ENCODE results near the gene PCDHGA10. TPM values are rescaled to one million over a fixed set of nuclear protein-coding genes. Genes with fewer than 3 reads are reported as not detected.

PCDHGA10 gene
- total and polyA plus RNA-seq, 8 donors: 3.9 to 5.5 (median 4.7) TPM

- Histone ChIP-seq H3K9me3 (peaks cover 5 to 64% of the 10 kb centered on the region in 2 donors), H3K4me3 (no peak overlapping the region), H3K36me3 (no peaks in the 10 kb centered on the region), H3K27me3 (no peaks in the 10 kb centered on the region), H3K4me1 (no peaks in the 10 kb centered on the region), H3K27ac (no peak overlapping the region)
- no peak for TF ChIP-seq CTCF (IDR thresholded peaks at IDR 0.05)
- intact Hi-C loops (cut with DNase I): no loop called here
- DNase-seq: no peak
- no peak for ATAC-seq
Measured at GRCh38 chr5:141439411-141440141, 26.8 kb downstream of the PCDHGA10 start.

- no peak overlapping the region for H3K27ac ChIP-seq
- H3K27me3 ChIP-seq: no peaks in the 10 kb centered on the region
- no peak overlapping the region for H3K4me3 ChIP-seq
- intact Hi-C loops (cut with DNase I): no loop called here
- ATAC-seq: no peak
- no peak for DNase-seq
- H3K4me1 ChIP-seq: no peaks in the 10 kb centered on the region
- H3K9me3 ChIP-seq: peaks cover 5 to 61% of the 10 kb centered on the region in 2 donors
- no peak for TF ChIP-seq CTCF (IDR thresholded peaks at IDR 0.05)
- H3K36me3 ChIP-seq: no peaks in the 10 kb centered on the region
Measured at GRCh38 chr5:141440341-141440740, 27.6 kb downstream of the PCDHGA10 start.

- no peak for TF ChIP-seq CTCF (IDR thresholded peaks at IDR 0.05)
- H3K9me3 ChIP-seq: peaks cover 5 to 48% of the 10 kb centered on the region in 2 donors
- H3K36me3 ChIP-seq: no peaks in the 10 kb centered on the region
- ATAC-seq (no peak), DNase-seq (no peak)
- no peaks in the 10 kb centered on the region for H3K4me1 ChIP-seq
- no peaks in the 10 kb centered on the region for H3K27me3 ChIP-seq
- H3K27ac ChIP-seq: no peak overlapping the region
- intact Hi-C loops (cut with DNase I): no loop called here
- H3K4me3 ChIP-seq: no peak overlapping the region
Measured at GRCh38 chr5:141441571-141442170, 28.9 kb downstream of the PCDHGA10 start.

GRCh38 chr5:141465351-141465750, 52.6 kb downstream of the PCDHGA10 start:
- intact Hi-C loops (cut with DNase I): no loop called here
- TF ChIP-seq CTCF (IDR thresholded peaks at IDR 0.05): no peak
- DNase-seq: no peak
- H3K36me3 ChIP-seq: no peaks in the 10 kb centered on the region
- no peak for ATAC-seq
- no peaks in the 10 kb centered on the region for H3K4me1 ChIP-seq
- H3K4me3 ChIP-seq: no peak overlapping the region
- no peaks in the 10 kb centered on the region for H3K27me3 ChIP-seq
- H3K27ac ChIP-seq: no peak overlapping the region
- no peaks in the 10 kb centered on the region for H3K9me3 ChIP-seq

Other genes with a start within 250 kb of the PCDHGA10 start
Only the 30 nearest of the 37 such genes appear.
- 1 to 10 TPM; 1.5 to 2.0 TPM for gene PCDHB10, start 220.6 kb upstream of the PCDHGA10 start, total RNA-seq
- 1 to 10 TPM; 5.8 to 6.9 (median 6.2) TPM for gene PCDHB10, start 220.6 kb upstream of the PCDHGA10 start, polyA plus RNA-seq (ENCODE audit: insufficient read length in 6 of 6)
- gene PCDHB11, start 213.4 kb upstream of the PCDHGA10 start, total RNA-seq: 1 to 10 TPM; 2.6 to 3.4 TPM
- gene PCDHB11, start 213.4 kb upstream of the PCDHGA10 start, polyA plus RNA-seq (ENCODE audit: insufficient read length in 6 of 6): 1 to 10 TPM; 2.4 to 3.8 (median 3.5) TPM
- 1 to 10 TPM; 2.3 to 2.6 TPM for gene PCDHB12, start 204.3 kb upstream of the PCDHGA10 start, total RNA-seq
- 1 to 10 TPM; 4.6 to 7.6 (median 6.2) TPM for gene PCDHB12, start 204.3 kb upstream of the PCDHGA10 start, polyA plus RNA-seq (ENCODE audit: insufficient read length in 6 of 6)
- gene PCDHB13, start 199.1 kb upstream of the PCDHGA10 start, total RNA-seq: 1 to 10 TPM; 1.8 to 2.1 TPM
- 1 to 10 TPM; 5.0 to 6.9 (median 5.9) TPM for gene PCDHB13, start 199.1 kb upstream of the PCDHGA10 start, polyA plus RNA-seq (ENCODE audit: insufficient read length in 6 of 6)
- 1 to 10 TPM; 2.6 to 3.0 TPM for gene PCDHB14, start 189.6 kb upstream of the PCDHGA10 start, total RNA-seq
- 10 to 100 TPM in 3 of 6 donors, 1 to 10 TPM in 3; 8.4 to 11.1 (median 10.1) TPM for gene PCDHB14, start 189.6 kb upstream of the PCDHGA10 start, polyA plus RNA-seq (ENCODE audit: insufficient read length in 6 of 6)
- 1 to 10 TPM; 2.8 to 5.0 TPM for gene PCDHB15, start 167.6 kb upstream of the PCDHGA10 start, total RNA-seq
- gene PCDHB15, start 167.6 kb upstream of the PCDHGA10 start, polyA plus RNA-seq (ENCODE audit: insufficient read length in 6 of 6): 10 to 100 TPM in 3 of 6 donors, 1 to 10 TPM in 3; 8.7 to 14.4 (median 11.1) TPM
- under 1 TPM in 1 of 2 donors, not detected in 1; 0.76 TPM for gene SLC25A2, start 108.9 kb upstream of the PCDHGA10 start, total RNA-seq
- gene SLC25A2, start 108.9 kb upstream of the PCDHGA10 start, polyA plus RNA-seq (ENCODE audit: insufficient read length in 6 of 6): under 1 TPM in 4 of 6 donors, not detected in 2; 0.14 to 0.34 (median 0.21) TPM
- gene TAF7, start 92.2 kb upstream of the PCDHGA10 start, total RNA-seq: 10 to 100 TPM; 53.2 to 53.5 TPM
- 100 to 1,000 TPM; 123 to 142 (median 134) TPM for gene TAF7, start 92.2 kb upstream of the PCDHGA10 start, polyA plus RNA-seq (ENCODE audit: insufficient read length in 6 of 6)
- under 1 TPM; 0.38 to 0.42 TPM for gene PCDHGA1, start 82.5 kb upstream of the PCDHGA10 start, total RNA-seq
- 1 to 10 TPM in 1 of 6 donors, under 1 TPM in 5; 0.39 to 1.1 (median 0.81) TPM for gene PCDHGA1, start 82.5 kb upstream of the PCDHGA10 start, polyA plus RNA-seq (ENCODE audit: insufficient read length in 6 of 6)
- gene PCDHGA2, start 74.2 kb upstream of the PCDHGA10 start, total RNA-seq: 1 to 10 TPM; 2.0 to 3.6 TPM
- 1 to 10 TPM; 4.6 to 7.1 (median 5.7) TPM for gene PCDHGA2, start 74.2 kb upstream of the PCDHGA10 start, polyA plus RNA-seq (ENCODE audit: insufficient read length in 6 of 6)
- gene PCDHGA3, start 69.2 kb upstream of the PCDHGA10 start, total RNA-seq: 1 to 10 TPM; 1.4 to 1.8 TPM
- gene PCDHGA3, start 69.2 kb upstream of the PCDHGA10 start, polyA plus RNA-seq (ENCODE audit: insufficient read length in 6 of 6): 1 to 10 TPM; 1.6 to 4.4 (median 3.4) TPM
- gene PCDHGB1, start 62.9 kb upstream of the PCDHGA10 start, total RNA-seq: 1 to 10 TPM; 1.7 to 2.1 TPM
- gene PCDHGB1, start 62.9 kb upstream of the PCDHGA10 start, polyA plus RNA-seq (ENCODE audit: insufficient read length in 6 of 6): 1 to 10 TPM; 1.4 to 2.3 (median 1.7) TPM
- 1 to 10 TPM; 2.2 to 2.6 TPM for gene PCDHGA4, start 58.0 kb upstream of the PCDHGA10 start, total RNA-seq
- gene PCDHGA4, start 58.0 kb upstream of the PCDHGA10 start, polyA plus RNA-seq (ENCODE audit: insufficient read length in 6 of 6): 1 to 10 TPM; 2.1 to 3.4 (median 2.9) TPM
- gene PCDHGB2, start 53.0 kb upstream of the PCDHGA10 start, total RNA-seq: 1 to 10 TPM; 2.3 to 2.6 TPM
- gene PCDHGB2, start 53.0 kb upstream of the PCDHGA10 start, polyA plus RNA-seq (ENCODE audit: insufficient read length in 6 of 6): 1 to 10 TPM; 4.4 to 5.4 (median 4.7) TPM
- 1 to 10 TPM; 1.3 to 2.0 TPM for gene PCDHGA5, start 48.8 kb upstream of the PCDHGA10 start, total RNA-seq
- 1 to 10 TPM; 3.2 to 5.0 (median 4.1) TPM for gene PCDHGA5, start 48.8 kb upstream of the PCDHGA10 start, polyA plus RNA-seq (ENCODE audit: insufficient read length in 6 of 6)
- gene PCDHGB3, start 42.7 kb upstream of the PCDHGA10 start, total RNA-seq: 1 to 10 TPM; 1.5 to 2.4 TPM
- gene PCDHGB3, start 42.7 kb upstream of the PCDHGA10 start, polyA plus RNA-seq (ENCODE audit: insufficient read length in 6 of 6): 1 to 10 TPM; 2.6 to 3.4 (median 2.7) TPM
- gene PCDHGA6, start 39.1 kb upstream of the PCDHGA10 start, total RNA-seq: 1 to 10 TPM; 2.9 TPM
- gene PCDHGA6, start 39.1 kb upstream of the PCDHGA10 start, polyA plus RNA-seq (ENCODE audit: insufficient read length in 6 of 6): 1 to 10 TPM; 4.8 to 6.5 (median 5.8) TPM
- gene PCDHGA7, start 30.2 kb upstream of the PCDHGA10 start, total RNA-seq: 1 to 10 TPM; 1.7 TPM
- gene PCDHGA7, start 30.2 kb upstream of the PCDHGA10 start, polyA plus RNA-seq (ENCODE audit: insufficient read length in 6 of 6): 1 to 10 TPM; 1.8 to 2.2 (median 2.0) TPM
- 1 to 10 TPM; 3.2 to 3.4 TPM for gene PCDHGB4, start 25.3 kb upstream of the PCDHGA10 start, total RNA-seq
- gene PCDHGB4, start 25.3 kb upstream of the PCDHGA10 start, polyA plus RNA-seq (ENCODE audit: insufficient read length in 6 of 6): 1 to 10 TPM; 3.7 to 5.9 (median 4.3) TPM
- 1 to 10 TPM in 1 of 2 donors, under 1 TPM in 1; 0.76 to 1.1 TPM for gene PCDHGA8, start 20.4 kb upstream of the PCDHGA10 start, total RNA-seq
- gene PCDHGA8, start 20.4 kb upstream of the PCDHGA10 start, polyA plus RNA-seq (ENCODE audit: insufficient read length in 6 of 6): under 1 TPM; 0.38 to 0.99 (median 0.77) TPM
- gene PCDHGB5, start 15.0 kb upstream of the PCDHGA10 start, total RNA-seq: 1 to 10 TPM; 8.8 to 9.1 TPM
- gene PCDHGB5, start 15.0 kb upstream of the PCDHGA10 start, polyA plus RNA-seq (ENCODE audit: insufficient read length in 6 of 6): 10 to 100 TPM in 1 of 6 donors, 1 to 10 TPM in 5; 7.6 to 10.1 (median 8.4) TPM
- gene PCDHGA9, start 10.2 kb upstream of the PCDHGA10 start, total RNA-seq: 1 to 10 TPM; 4.0 to 4.6 TPM
- 1 to 10 TPM; 5.1 to 7.2 (median 6.4) TPM for gene PCDHGA9, start 10.2 kb upstream of the PCDHGA10 start, polyA plus RNA-seq (ENCODE audit: insufficient read length in 6 of 6)
- gene PCDHGB6, start 5.0 kb upstream of the PCDHGA10 start, total RNA-seq: 1 to 10 TPM; 4.3 to 5.9 TPM
- 1 to 10 TPM; 7.6 to 9.4 (median 8.4) TPM for gene PCDHGB6, start 5.0 kb upstream of the PCDHGA10 start, polyA plus RNA-seq (ENCODE audit: insufficient read length in 6 of 6)
- gene PCDHGB7, start 4.7 kb downstream of the PCDHGA10 start, total RNA-seq: 10 to 100 TPM; 10.8 to 12.9 TPM
- gene PCDHGB7, start 4.7 kb downstream of the PCDHGA10 start, polyA plus RNA-seq (ENCODE audit: insufficient read length in 6 of 6): 10 to 100 TPM; 13.4 to 18.1 (median 16.2) TPM
- 1 to 10 TPM; 2.5 to 3.4 TPM for gene PCDHGA11, start 8.1 kb downstream of the PCDHGA10 start, total RNA-seq
- 1 to 10 TPM; 2.8 to 4.1 (median 3.4) TPM for gene PCDHGA11, start 8.1 kb downstream of the PCDHGA10 start, polyA plus RNA-seq (ENCODE audit: insufficient read length in 6 of 6)
- gene PCDHGA12, start 17.5 kb downstream of the PCDHGA10 start, total RNA-seq: 1 to 10 TPM; 5.7 to 6.0 TPM
- gene PCDHGA12, start 17.5 kb downstream of the PCDHGA10 start, polyA plus RNA-seq (ENCODE audit: insufficient read length in 6 of 6): 1 to 10 TPM; 2.0 to 4.5 (median 3.0) TPM
- gene PCDHGC3, start 63.0 kb downstream of the PCDHGA10 start, total RNA-seq: 100 to 1,000 TPM in 1 of 2 donors, 10 to 100 TPM in 1; 65.4 to 101 TPM
- gene PCDHGC3, start 63.0 kb downstream of the PCDHGA10 start, polyA plus RNA-seq (ENCODE audit: insufficient read length in 6 of 6): 100 to 1,000 TPM; 110 to 152 (median 129) TPM
- gene PCDHGC4, start 72.0 kb downstream of the PCDHGA10 start, total RNA-seq: 1 to 10 TPM in 1 of 2 donors, under 1 TPM in 1; 0.79 to 2.5 TPM
- 1 to 10 TPM; 1.8 to 3.3 (median 2.3) TPM for gene PCDHGC4, start 72.0 kb downstream of the PCDHGA10 start, polyA plus RNA-seq (ENCODE audit: insufficient read length in 6 of 6)
- 1 to 10 TPM; 1.4 to 1.9 TPM for gene PCDHGC5, start 76.1 kb downstream of the PCDHGA10 start, total RNA-seq
- 1 to 10 TPM; 1.1 to 1.4 (median 1.3) TPM for gene PCDHGC5, start 76.1 kb downstream of the PCDHGA10 start, polyA plus RNA-seq (ENCODE audit: insufficient read length in 6 of 6)
- gene DIAPH1, start 206.0 kb downstream of the PCDHGA10 start, total RNA-seq: 100 to 1,000 TPM; 122 to 137 TPM
- gene DIAPH1, start 206.0 kb downstream of the PCDHGA10 start, polyA plus RNA-seq (ENCODE audit: insufficient read length in 6 of 6): 10 to 100 TPM; 48.1 to 64.6 (median 57.0) TPM